DND-41 (cell line): ENCODE results near the gene PHLPP1.

Experiments used
- CTCF ChIP-seq: IDR thresholded peaks from 2 replicates; pipeline ENCODE4 v1.5.1; 2012; ENCODE audit warnings: borderline replicate concordance, low read length, moderate library complexity, mild to moderate bottlenecking; ENCODE audit not compliant: poor library complexity, severe bottlenecking; ENCODE audit errors: extremely low read depth
- EZH2 ChIP-seq: IDR thresholded peaks from 3 replicates; pipeline ENCODE4 v1.6.1; 2012; ENCODE audit warnings: borderline replicate concordance, low read depth, mild to moderate bottlenecking, moderate library complexity, low read length, inconsistent platforms; ENCODE audit not compliant: severe bottlenecking

DNA sequence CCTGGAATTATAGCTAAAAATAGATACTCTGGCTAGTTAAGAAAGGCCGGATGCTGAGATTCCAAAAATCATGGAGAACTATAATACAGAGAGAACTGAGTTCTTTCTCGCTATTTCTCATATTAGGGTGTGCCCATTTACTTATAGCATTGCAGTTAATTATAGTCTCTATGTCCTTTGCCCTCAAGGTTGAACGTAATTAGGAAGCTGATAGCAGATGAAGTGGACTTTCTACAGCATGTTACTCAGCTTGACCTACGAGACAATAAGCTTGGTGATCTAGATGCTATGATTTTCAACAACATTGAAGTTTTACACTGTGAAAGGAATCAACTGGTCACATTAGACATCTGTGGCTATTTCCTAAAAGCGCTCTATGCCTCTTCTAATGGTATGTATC is 187.4 kb downstream of the PHLPP1 start:
- TF ChIP-seq CTCF (no peak), EZH2 (no peak)
